ENCODE results near the gene UBR3.

- no peak for TF ChIP-seq CTCF (conservative IDR thresholded peaks at IDR 0.05; ENCODE audit: low read depth, low read length)
- no peak for TF ChIP-seq RFX5 (IDR thresholded peaks at IDR 0.05; ENCODE audit: low read depth, low read length)
- TF ChIP-seq POLR2A (IDR thresholded peaks at IDR 0.05; ENCODE audit: low read depth, low read length): no peak
- TF ChIP-seq ELK1 (IDR thresholded peaks at IDR 0.05; ENCODE audit: borderline replicate concordance, low read depth, low read length): no peak
- TF ChIP-seq USF2 (IDR thresholded peaks at IDR 0.05; ENCODE audit: low read depth, low read length): no peak
Observed at GRCh38 chr2:170122883-170123547, 295.8 kb downstream of the UBR3 start.
